Panc1 (cell line): ENCODE measurements around the gene ARF1.

Experiments
- CTCF ChIP-seq: fragments of 450-650 bp; IDR thresholded peaks from 2 replicates; pipeline ENCODE4 v1.5.1; 2017; ENCODE audit warnings: mild to moderate bottlenecking
- POLR2AphosphoS5 ChIP-seq: IDR thresholded peaks from 2 replicates; pipeline ENCODE4 v1.6.1; 2012; ENCODE audit warnings: mild to moderate bottlenecking, low read depth, low read length, moderate library complexity
- SIN3A ChIP-seq: IDR thresholded peaks from 2 replicates; pipeline ENCODE4 v1.6.1; 2012; ENCODE audit warnings: low read depth, mild to moderate bottlenecking, low read length, moderate library complexity, borderline replicate concordance; ENCODE audit not compliant: insufficient read depth
- TCF7L2 ChIP-seq: IDR thresholded peaks from 2 replicates; pipeline ENCODE4 v1.6.1; 2011; ENCODE audit warnings: mild to moderate bottlenecking, low read depth, low read length, inconsistent platforms
- TF ChIP-seq, protein P1 (sequence below), 2 experiments: IDR thresholded peaks; 2 replicates each; pipeline ENCODE4 v1.6.1; 2011 to 2012; ENCODE audit warnings: low read depth in 2 of 2, control low read depth in 1 of 2, low read length in 1 of 2, mild to moderate bottlenecking in 1 of 2, moderate library complexity in 1 of 2; ENCODE audit not compliant: insufficient read depth in 1 of 2

DNA sequence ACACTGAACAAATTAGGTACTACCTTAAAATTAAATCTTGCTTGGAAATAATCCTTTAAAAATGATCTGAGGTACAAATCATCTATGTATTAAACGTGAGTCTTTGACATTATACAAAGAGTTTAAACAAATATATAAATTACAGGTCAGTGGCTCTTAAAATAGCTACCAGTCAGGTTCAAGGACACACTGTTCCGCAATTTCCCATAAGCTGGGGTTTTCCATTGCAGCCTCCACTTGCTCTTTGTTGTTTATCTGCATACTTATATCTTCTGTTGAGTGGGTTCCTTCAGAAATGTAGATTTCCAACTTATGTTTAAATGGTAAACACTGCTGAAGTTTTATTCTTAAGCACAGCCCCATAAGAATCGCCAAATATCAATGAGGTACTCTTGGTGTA lies 32.3 kb downstream of the ARF1 start:
- TF ChIP-seq CTCF (no peak), POLR2AphosphoS5 (no peak), TCF7L2 (no peak), SIN3A (no peak)
- TF ChIP-seq, protein P1, sequence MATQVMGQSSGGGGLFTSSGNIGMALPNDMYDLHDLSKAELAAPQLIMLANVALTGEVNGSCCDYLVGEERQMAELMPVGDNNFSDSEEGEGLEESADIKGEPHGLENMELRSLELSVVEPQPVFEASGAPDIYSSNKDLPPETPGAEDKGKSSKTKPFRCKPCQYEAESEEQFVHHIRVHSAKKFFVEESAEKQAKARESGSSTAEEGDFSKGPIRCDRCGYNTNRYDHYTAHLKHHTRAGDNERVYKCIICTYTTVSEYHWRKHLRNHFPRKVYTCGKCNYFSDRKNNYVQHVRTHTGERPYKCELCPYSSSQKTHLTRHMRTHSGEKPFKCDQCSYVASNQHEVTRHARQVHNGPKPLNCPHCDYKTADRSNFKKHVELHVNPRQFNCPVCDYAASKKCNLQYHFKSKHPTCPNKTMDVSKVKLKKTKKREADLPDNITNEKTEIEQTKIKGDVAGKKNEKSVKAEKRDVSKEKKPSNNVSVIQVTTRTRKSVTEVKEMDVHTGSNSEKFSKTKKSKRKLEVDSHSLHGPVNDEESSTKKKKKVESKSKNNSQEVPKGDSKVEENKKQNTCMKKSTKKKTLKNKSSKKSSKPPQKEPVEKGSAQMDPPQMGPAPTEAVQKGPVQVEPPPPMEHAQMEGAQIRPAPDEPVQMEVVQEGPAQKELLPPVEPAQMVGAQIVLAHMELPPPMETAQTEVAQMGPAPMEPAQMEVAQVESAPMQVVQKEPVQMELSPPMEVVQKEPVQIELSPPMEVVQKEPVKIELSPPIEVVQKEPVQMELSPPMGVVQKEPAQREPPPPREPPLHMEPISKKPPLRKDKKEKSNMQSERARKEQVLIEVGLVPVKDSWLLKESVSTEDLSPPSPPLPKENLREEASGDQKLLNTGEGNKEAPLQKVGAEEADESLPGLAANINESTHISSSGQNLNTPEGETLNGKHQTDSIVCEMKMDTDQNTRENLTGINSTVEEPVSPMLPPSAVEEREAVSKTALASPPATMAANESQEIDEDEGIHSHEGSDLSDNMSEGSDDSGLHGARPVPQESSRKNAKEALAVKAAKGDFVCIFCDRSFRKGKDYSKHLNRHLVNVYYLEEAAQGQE (IDR thresholded peaks at IDR 0.05; ENCODE audit: insufficient read depth in 1 of 2, low read depth in 2 of 2, low read length in 1 of 2) = no peak
